Lung (tissue), 12 donors: ENCODE data around the gene LYSMD2. TPM values are rescaled to one million over a fixed set of nuclear protein-coding genes. Genes with fewer than 3 reads are reported as not detected.

ENCODE experiments used
- ATAC-seq: fragments of 200-7000 bp; cut with Tn5 transposase; one replicate; pipeline ENCODE4 v1.9.1; 2020; ENCODE audit warnings: moderate number of reproducible peaks; ENCODE audit not compliant: insufficient read depth, low FRiP score
- DNase-seq, 3 donors: peaks; one replicate each; pipeline ENCODE4 v3.0.0-alpha.2; 2013 to 2017
- H3K27ac ChIP-seq, 2 donors: one replicate each; pipeline ENCODE4 v1.5.1; 2013; ENCODE audit warnings: mild to moderate bottlenecking in 2 of 2, moderate library complexity in 2 of 2, control low read depth in 1 of 2, inconsistent platforms in 1 of 2, low read depth in 1 of 2, low read length in 1 of 2
- H3K27me3 ChIP-seq, 3 donors: one replicate each; pipeline ENCODE4 v1.5.1; 2013; ENCODE audit warnings: low read length in 2 of 3; ENCODE audit not compliant: control insufficient read depth in 3 of 3, insufficient read depth in 3 of 3
- H3K36me3 ChIP-seq, 4 donors: one replicate each; pipeline ENCODE4 v1.5.1; 2013; ENCODE audit warnings: low read length in 4 of 4, mild to moderate bottlenecking in 1 of 4, moderate library complexity in 1 of 4; ENCODE audit not compliant: control insufficient read depth in 4 of 4, insufficient read depth in 4 of 4
- H3K4me1 ChIP-seq, 5 donors: one replicate each; pipeline ENCODE4 v1.5.1; 2013; ENCODE audit warnings: low read length in 5 of 5, mild to moderate bottlenecking in 2 of 5, moderate library complexity in 1 of 5; ENCODE audit not compliant: control insufficient read depth in 5 of 5, insufficient read depth in 5 of 5
- H3K4me3 ChIP-seq: one replicate; pipeline ENCODE4 v1.5.1; 2013; ENCODE audit warnings: mild to moderate bottlenecking, control low read depth, moderate library complexity
- H3K9ac ChIP-seq, 2 donors: one replicate each; pipeline ENCODE4 v1.5.1; 2013; ENCODE audit warnings: low read length in 2 of 2, control low read depth in 1 of 2; ENCODE audit not compliant: insufficient read depth in 1 of 2
- H3K9me3 ChIP-seq, 4 donors: one replicate each; pipeline ENCODE4 v1.5.1; 2013; ENCODE audit warnings: low read length in 3 of 4, mild to moderate bottlenecking in 1 of 4, moderate library complexity in 1 of 4; ENCODE audit not compliant: control insufficient read depth in 4 of 4, insufficient read depth in 3 of 4
- WGBS, 2 donors: extraction: QIAGEN DNeasy Blood & Tissue Kit; methylation state at CpG; one replicate each; pipeline ENCODE4 v1.1.7; 2013; 5-methylcytosine and 5-hydroxymethylcytosine counted together
- polyA plus RNA-seq, 2 donors: library from polyadenylated mRNA; stranded (reverse); fragments of 200-250 nt; gene quantifications; one replicate each; pipeline ENCODE4 v1.2.1, GENCODE V29; 2013
- total RNA-seq, 2 donors: library from RNA; depleted of rRNA in 1 of 2; stranded (reverse); fragments of >200 nt in 1 of 2; gene quantifications; one replicate each; pipeline ENCODE4 v1.2.1, GENCODE V29; 2014 to 2021
- TF ChIP-seq, protein P1 (sequence below): IDR thresholded peaks from 2 replicates; pipeline ENCODE4 v1.5.1; 2012; ENCODE audit warnings: mild to moderate bottlenecking; ENCODE audit errors: control extremely low read depth, extremely low read depth
- donor health status: control.
- donor health status: control.
- donor health status: Bipolar disorder and iron deficiency.
- donor health status: healthy.
- donor health status: DM: yes; HTN: yes; CAD: no.

The LYSMD2 gene
- total and polyA plus RNA-seq, 4 donors, result 8.1 to 17.4 (median 13.6) TPM

DNA sequence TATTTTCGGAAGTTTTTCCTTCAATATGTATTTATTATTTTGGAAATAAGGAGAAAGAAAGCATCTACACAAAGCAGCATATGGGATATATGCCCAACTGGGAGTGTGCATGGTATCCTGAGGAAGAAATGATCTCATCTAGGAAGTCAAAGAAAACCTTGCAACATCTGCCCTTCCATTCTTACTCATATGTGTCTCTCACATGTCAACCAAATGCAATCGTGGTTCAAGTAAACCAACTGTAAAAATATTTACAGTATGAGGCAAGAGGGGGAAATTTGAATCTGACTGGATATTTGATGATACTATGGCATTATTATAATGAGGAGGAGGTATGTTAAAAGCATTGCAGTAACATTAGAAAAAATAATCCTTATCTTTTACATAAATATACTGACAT, 59.4 kb downstream of the LYSMD2 start:
- no peaks in the 10 kb centered on the region for H3K9me3 ChIP-seq
- DNase-seq, result no peak
- H3K27ac ChIP-seq, result no peak overlapping the region
- TF ChIP-seq, protein P1, sequence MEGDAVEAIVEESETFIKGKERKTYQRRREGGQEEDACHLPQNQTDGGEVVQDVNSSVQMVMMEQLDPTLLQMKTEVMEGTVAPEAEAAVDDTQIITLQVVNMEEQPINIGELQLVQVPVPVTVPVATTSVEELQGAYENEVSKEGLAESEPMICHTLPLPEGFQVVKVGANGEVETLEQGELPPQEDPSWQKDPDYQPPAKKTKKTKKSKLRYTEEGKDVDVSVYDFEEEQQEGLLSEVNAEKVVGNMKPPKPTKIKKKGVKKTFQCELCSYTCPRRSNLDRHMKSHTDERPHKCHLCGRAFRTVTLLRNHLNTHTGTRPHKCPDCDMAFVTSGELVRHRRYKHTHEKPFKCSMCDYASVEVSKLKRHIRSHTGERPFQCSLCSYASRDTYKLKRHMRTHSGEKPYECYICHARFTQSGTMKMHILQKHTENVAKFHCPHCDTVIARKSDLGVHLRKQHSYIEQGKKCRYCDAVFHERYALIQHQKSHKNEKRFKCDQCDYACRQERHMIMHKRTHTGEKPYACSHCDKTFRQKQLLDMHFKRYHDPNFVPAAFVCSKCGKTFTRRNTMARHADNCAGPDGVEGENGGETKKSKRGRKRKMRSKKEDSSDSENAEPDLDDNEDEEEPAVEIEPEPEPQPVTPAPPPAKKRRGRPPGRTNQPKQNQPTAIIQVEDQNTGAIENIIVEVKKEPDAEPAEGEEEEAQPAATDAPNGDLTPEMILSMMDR, result no peak
- no peak for ATAC-seq
- WGBS, 2 donors, result 57 to 63% methylated on average over 2 of the region's 2 CpGs
- no peak overlapping the region for H3K4me3 ChIP-seq
- H3K9ac ChIP-seq, result no peak overlapping the region
- H3K36me3 ChIP-seq, result no peaks in the 10 kb centered on the region
- peaks cover 0 to 6% (median 0%) of the 10 kb centered on the region in 3 donors for H3K27me3 ChIP-seq
- H3K4me1 ChIP-seq, result peaks cover 0 to 4% (median 0%) of the 10 kb centered on the region in 5 donors

GRCh38 chr15:51677452-51677851, 60.0 kb downstream of the LYSMD2 start:
- Histone ChIP-seq H3K36me3 (no peaks in the 10 kb centered on the region), H3K9me3 (no peaks in the 10 kb centered on the region), H3K9ac (no peak overlapping the region), H3K4me1 (peaks cover 0 to 4% (median 0%) of the 10 kb centered on the region in 5 donors), H3K4me3 (no peak overlapping the region), H3K27ac (no peak overlapping the region), H3K27me3 (peaks cover 0 to 6% (median 0%) of the 10 kb centered on the region in 3 donors)
- DNase-seq, result no peak
- 86 to 93% methylated on average over 2 of the region's 2 CpGs for WGBS, 2 donors
- TF ChIP-seq, protein P1, result no peak
- ATAC-seq, result no peak

DNA sequence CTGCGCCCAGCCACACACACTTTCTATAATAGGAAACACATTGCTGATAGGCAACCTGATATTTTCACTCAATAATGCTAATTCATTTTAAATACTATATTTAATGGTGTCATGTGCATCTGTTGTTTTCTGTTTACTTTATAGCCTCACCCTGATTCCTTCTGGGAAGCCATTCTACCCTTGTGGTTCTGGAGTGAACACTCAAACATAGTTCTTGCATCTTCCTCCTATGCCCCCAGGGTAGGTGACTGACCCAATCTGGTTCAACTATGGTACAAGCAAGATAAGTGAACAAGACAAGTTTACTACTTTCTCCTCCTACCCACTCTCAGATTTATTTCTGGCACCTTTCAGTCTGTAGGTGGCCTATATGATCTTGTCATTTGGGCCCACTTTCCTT, 60.4 kb downstream of the LYSMD2 start:
- no peak overlapping the region for H3K9ac ChIP-seq

More for the DNA sequence above, 60.4 kb downstream of the LYSMD2 start:
- whole genome bisulfite sequencing, 2 donors, result 100% methylated on average over 1 of the region's 1 CpG
- Histone ChIP-seq H3K27me3 (peaks cover 0 to 6% (median 0%) of the 10 kb centered on the region in 3 donors), H3K27ac (no peak overlapping the region), H3K36me3 (no peaks in the 10 kb centered on the region), H3K4me1 (peaks cover 0 to 4% (median 0%) of the 10 kb centered on the region in 5 donors), H3K4me3 (no peak overlapping the region), H3K9me3 (no peaks in the 10 kb centered on the region)
- ATAC-seq (no peak), DNase-seq (no peak)
- TF ChIP-seq, protein P1, result no peak
